Measurements from ENCODE around the gene CCNB3. TPM values are rescaled to one million over a fixed set of nuclear protein-coding genes. Genes with fewer than 3 reads are reported as not detected.

CCNB3 gene
- total and polyA plus RNA-seq, 9 of the 15 experiments (the other 6 are each of a cell fraction or from before 2014, with no cell fraction given) = 0.05 to 0.25 (median 0.08) TPM; not detected in 3

DNA sequence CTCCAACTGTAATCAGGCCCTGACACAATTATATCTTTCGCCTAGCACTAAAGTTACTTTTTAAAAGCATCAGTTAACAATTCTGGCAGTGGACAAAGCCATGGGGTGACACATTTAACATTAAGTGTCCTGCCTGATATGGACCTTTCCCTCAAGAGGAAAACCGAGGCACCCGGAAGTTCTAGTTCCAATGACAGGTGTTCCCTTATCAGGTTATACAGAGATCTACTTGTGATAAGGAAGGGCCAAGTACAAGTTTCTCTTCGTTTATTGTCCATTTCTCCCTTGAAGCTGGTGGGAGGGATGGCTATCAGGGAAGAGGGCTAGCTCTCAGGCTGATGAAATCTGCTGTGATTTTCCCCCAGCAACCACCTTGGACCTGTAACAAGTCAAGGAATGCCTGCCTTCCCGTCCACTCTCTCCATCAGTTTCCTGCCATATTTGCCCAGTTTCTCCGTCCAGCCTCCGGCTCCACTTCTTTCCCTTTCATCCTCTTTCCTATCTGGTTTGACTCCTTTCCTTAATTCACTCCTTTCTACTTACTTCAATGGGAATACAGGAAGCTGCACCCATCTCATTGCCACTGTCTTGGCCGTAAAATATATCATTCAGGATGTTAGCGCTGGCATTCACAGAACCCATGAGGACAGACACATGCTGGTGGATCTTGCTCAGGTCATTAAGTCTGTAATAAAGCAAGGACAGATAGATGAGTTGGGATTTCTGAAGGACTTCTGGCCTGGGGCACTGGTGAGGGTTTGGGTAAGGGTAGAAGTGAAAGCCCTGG, 171.1 kb downstream of the CCNB3 start (continued):
- TF ChIP-seq, protein P1, sequence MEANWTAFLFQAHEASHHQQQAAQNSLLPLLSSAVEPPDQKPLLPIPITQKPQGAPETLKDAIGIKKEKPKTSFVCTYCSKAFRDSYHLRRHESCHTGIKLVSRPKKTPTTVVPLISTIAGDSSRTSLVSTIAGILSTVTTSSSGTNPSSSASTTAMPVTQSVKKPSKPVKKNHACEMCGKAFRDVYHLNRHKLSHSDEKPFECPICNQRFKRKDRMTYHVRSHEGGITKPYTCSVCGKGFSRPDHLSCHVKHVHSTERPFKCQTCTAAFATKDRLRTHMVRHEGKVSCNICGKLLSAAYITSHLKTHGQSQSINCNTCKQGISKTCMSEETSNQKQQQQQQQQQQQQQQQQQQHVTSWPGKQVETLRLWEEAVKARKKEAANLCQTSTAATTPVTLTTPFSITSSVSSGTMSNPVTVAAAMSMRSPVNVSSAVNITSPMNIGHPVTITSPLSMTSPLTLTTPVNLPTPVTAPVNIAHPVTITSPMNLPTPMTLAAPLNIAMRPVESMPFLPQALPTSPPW (CRISPR knock-in tag; IDR thresholded peaks at IDR 0.05) = no peak
- no peak for TF ChIP-seq KHSRP (IDR thresholded peaks at IDR 0.05)

DNA sequence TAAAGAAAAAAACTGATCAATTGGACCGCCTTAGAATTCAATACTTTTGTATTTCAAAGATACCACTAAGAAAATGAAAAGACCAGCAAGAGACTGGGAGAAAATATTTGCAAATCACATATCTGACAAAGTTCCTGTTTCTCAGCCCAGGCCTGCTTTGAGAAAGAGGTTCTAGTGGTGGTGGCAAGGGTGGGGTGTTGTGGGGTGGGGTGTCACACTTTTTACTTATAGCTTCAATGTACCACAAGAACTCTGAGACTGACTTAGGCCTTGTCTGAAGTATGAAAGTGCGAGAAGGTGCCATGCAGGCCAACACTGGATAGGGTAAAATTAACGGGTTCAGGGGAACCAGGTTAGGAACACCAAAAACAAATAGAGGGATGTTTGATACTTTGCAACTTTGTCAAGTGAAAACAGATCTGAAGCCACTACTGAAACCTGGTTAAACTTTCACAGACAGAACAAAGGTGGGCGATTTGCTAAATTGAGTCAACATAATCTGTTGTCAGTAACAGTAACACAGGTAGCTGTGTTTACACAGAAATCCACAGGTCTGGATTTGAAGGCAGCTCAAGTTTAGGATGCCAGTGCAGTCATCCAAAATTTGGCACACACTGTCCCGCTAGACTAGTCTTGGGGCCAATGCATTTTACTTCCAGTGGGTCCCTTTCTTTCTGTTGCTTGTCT, 177.3 kb downstream of the CCNB3 start:
- H3K4me2 ChIP-seq (ENCODE audit: insufficient read depth, low read length) = no peak overlapping the region
- FAIRE-seq (no peak), DNase-seq (ENCODE audit: extremely low read depth in 1 of 4, low spot score in 3 of 4) (no peak), ATAC-seq (no peak)
- no peaks in the 10 kb centered on the region for H3K27me3 ChIP-seq (ENCODE audit: control insufficient read depth in 2 of 2, insufficient read depth in 2 of 2, low read length in 2 of 2)
- no peak overlapping the region for H2AFZ ChIP-seq (ENCODE audit: low read depth, low read length)
- WGBS (ENCODE audit: insufficient coverage, low coverage, missing lambda C conversion rate) = 0% methylated on average over 5 of the region's 5 CpGs
- H4K20me1 ChIP-seq (replicated peaks; ENCODE audit: control insufficient read depth, insufficient read depth, low read length) = no peaks in the 10 kb centered on the region
- H3K27ac ChIP-seq (ENCODE audit: extremely low read depth, low read depth, low read length) = no peak overlapping the region
- in situ Hi-C loops (cut with MboI) (no loop called here), intact Hi-C loops (cut with micrococcal nuclease) (no loop called here)
- no peaks in the 10 kb centered on the region for H3K36me3 ChIP-seq (ENCODE audit: control insufficient read depth, insufficient read depth, low read length)
- BruUV-seq (replicated peaks) = no TSS peak
- ChIA-PET CTCF (ENCODE audit: low intra/inter-chr PET ratio) (no interaction called here), POLR2A (no interaction called here)
- no peaks in the 10 kb centered on the region for H3K79me2 ChIP-seq (ENCODE audit: control insufficient read depth, insufficient read depth, low read length)
- H3K9me3 ChIP-seq (replicated peaks; ENCODE audit: control insufficient read depth, insufficient read depth, low read depth, low read length) = no peaks in the 10 kb centered on the region
- no peak overlapping the region for H3K9ac ChIP-seq (ENCODE audit: insufficient read depth in 1 of 2, low read depth in 2 of 2, low read length in 2 of 2)
- no peak overlapping the region for H3K4me3 ChIP-seq
- no peaks in the 10 kb centered on the region for H3K9me1 ChIP-seq (ENCODE audit: control insufficient read depth, insufficient read depth, low read length)
- no peaks in the 10 kb centered on the region for H3K4me1 ChIP-seq (replicated peaks in 1 of 2; ENCODE audit: control insufficient read depth in 2 of 2, insufficient read depth in 2 of 2, low read length in 2 of 2)
- TF ChIP-seq, protein P2, sequence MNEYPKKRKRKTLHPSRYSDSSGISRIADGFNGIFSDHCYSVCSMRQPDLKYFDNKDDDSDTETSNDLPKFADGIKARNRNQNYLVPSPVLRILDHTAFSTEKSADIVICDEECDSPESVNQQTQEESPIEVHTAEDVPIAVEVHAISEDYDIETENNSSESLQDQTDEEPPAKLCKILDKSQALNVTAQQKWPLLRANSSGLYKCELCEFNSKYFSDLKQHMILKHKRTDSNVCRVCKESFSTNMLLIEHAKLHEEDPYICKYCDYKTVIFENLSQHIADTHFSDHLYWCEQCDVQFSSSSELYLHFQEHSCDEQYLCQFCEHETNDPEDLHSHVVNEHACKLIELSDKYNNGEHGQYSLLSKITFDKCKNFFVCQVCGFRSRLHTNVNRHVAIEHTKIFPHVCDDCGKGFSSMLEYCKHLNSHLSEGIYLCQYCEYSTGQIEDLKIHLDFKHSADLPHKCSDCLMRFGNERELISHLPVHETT (CRISPR knock-in tag; conservative IDR thresholded peaks at IDR 0.05 in 1 of 2, IDR thresholded peaks at IDR 0.05 in 1 of 2) = no peak
- TF ChIP-seq NR1H2 (CRISPR knock-in tag; IDR thresholded peaks at IDR 0.05) (no peak), PURB (CRISPR knock-in tag; IDR thresholded peaks at IDR 0.05; ENCODE audit: low read depth) (no peak), POLR2AphosphoS5 (IDR thresholded peaks at IDR 0.05; ENCODE audit: control insufficient read depth, insufficient read depth, low read depth, low read length) (no peak)
- TF ChIP-seq, protein P3, sequence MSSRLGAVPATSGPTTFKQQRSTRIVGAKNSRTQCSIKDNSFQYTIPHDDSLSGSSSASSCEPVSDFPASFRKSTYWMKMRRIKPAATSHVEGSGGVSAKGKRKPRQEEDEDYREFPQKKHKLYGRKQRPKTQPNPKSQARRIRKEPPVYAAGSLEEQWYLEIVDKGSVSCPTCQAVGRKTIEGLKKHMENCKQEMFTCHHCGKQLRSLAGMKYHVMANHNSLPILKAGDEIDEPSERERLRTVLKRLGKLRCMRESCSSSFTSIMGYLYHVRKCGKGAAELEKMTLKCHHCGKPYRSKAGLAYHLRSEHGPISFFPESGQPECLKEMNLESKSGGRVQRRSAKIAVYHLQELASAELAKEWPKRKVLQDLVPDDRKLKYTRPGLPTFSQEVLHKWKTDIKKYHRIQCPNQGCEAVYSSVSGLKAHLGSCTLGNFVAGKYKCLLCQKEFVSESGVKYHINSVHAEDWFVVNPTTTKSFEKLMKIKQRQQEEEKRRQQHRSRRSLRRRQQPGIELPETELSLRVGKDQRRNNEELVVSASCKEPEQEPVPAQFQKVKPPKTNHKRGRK (tag; IDR thresholded peaks at IDR 0.05) = no peak
- TF ChIP-seq, protein P4, sequence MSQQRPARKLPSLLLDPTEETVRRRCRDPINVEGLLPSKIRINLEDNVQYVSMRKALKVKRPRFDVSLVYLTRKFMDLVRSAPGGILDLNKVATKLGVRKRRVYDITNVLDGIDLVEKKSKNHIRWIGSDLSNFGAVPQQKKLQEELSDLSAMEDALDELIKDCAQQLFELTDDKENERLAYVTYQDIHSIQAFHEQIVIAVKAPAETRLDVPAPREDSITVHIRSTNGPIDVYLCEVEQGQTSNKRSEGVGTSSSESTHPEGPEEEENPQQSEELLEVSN (IDR thresholded peaks at IDR 0.05; ENCODE audit: borderline replicate concordance in 1 of 2, extremely low read depth in 1 of 2, insufficient read depth in 1 of 2, insufficient read length in 1 of 2, low read depth in 1 of 2, low read length in 1 of 2, poor library complexity in 1 of 2, severe bottlenecking in 1 of 2) = no peak
- TF ChIP-seq, protein P5, sequence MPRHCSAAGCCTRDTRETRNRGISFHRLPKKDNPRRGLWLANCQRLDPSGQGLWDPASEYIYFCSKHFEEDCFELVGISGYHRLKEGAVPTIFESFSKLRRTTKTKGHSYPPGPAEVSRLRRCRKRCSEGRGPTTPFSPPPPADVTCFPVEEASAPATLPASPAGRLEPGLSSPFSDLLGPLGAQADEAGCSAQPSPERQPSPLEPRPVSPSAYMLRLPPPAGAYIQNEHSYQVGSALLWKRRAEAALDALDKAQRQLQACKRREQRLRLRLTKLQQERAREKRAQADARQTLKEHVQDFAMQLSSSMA (CRISPR knock-in tag; IDR thresholded peaks at IDR 0.05) = no peak

All from K562 (cell line).